Gastroesophageal sphincter (tissue), 4 donors: ENCODE results near the gene PTRHD1. TPM values are rescaled to one million over a fixed set of nuclear protein-coding genes. Genes with fewer than 3 reads are reported as not detected.

Source experiments
- ATAC-seq: fragments of 150-250 bp; one replicate; pipeline ENCODE4 v1.9.1; 2016; ENCODE audit warnings: mild to moderate bottlenecking, moderate library complexity
- H3K27ac ChIP-seq, 4 donors: fragments of 200-600 bp; sonication (generic) in 3 of 4; 1 replicate in 3 of 4; 2 replicates in 1 of 4; pipeline ENCODE4 v1.5.1; 2016 to 2019
- H3K27me3 ChIP-seq: fragments of 200-600 bp; sonication (generic); one replicate; pipeline ENCODE4 v1.5.1; 2019
- H3K36me3 ChIP-seq, 2 donors: fragments of 200-600 bp; sonication (generic); one replicate each; pipeline ENCODE4 v1.5.1; 2019; ENCODE audit warnings: control low read depth in 1 of 2
- H3K4me1 ChIP-seq, 3 donors: fragments of 200-600 bp; sonication (generic); 1 replicate in 2 of 3; 2 replicates in 1 of 3; pipeline ENCODE4 v1.5.1; 2016 to 2019; ENCODE audit warnings: control low read depth in 2 of 3
- H3K4me3 ChIP-seq, 2 donors: fragments of 200-600 bp; sonication (generic); one replicate each; pipeline ENCODE4 v1.5.1; 2019; ENCODE audit warnings: mild to moderate bottlenecking in 1 of 2, moderate library complexity in 1 of 2
- H3K9me3 ChIP-seq, 3 donors: fragments of 200-600 bp; sonication (generic); one replicate each; pipeline ENCODE4 v1.5.1; 2017 to 2019; ENCODE audit warnings: control low read depth in 2 of 3
- EP300 ChIP-seq: sonication (generic); formaldehyde crosslinking; IDR thresholded peaks from one replicate; pipeline ENCODE4 v1.6.1; 2017; ENCODE audit warnings: antibody characterized with exemption, mild to moderate bottlenecking
- POLR2A ChIP-seq, 2 donors: fragments of 450-650 bp; IDR thresholded peaks; one replicate each; pipeline ENCODE4 v1.6.1; 2017; ENCODE audit warnings: antibody characterized with exemption in 2 of 2, mild to moderate bottlenecking in 2 of 2, moderate library complexity in 1 of 2
- POLR2AphosphoS5 ChIP-seq: sonication (generic); formaldehyde crosslinking; IDR thresholded peaks from one replicate; pipeline ENCODE4 v1.6.1; 2017; ENCODE audit warnings: antibody characterized with exemption
- WGBS, 2 donors: methylation state at CpG; one replicate each; pipeline ENCODE4 v1.1.5; 2018; ENCODE audit warnings: low coverage in 1 of 2; 5-methylcytosine and 5-hydroxymethylcytosine counted together
- total RNA-seq, 4 donors: library from RNA; depleted of rRNA; stranded (reverse); fragments of >200 nt; gene quantifications; one replicate each; pipeline ENCODE4 v1.1.0, GENCODE V29; 2016
- TF ChIP-seq, protein P1 (sequence below), 4 experiments: fragments of 200-600 bp in 2 of 4; fragments of 450-650 bp in 2 of 4; sonication (generic) in 1 of 4; IDR thresholded peaks; one replicate each; pipeline ENCODE4 v1.5.1; 2017 to 2019; ENCODE audit warnings: antibody characterized with exemption in 4 of 4, mild to moderate bottlenecking in 2 of 4, moderate library complexity in 2 of 4

Gene PTRHD1
- total RNA-seq, 4 donors from 2014 or later = 11.8 to 12.4 (median 12.1) TPM

DNA sequence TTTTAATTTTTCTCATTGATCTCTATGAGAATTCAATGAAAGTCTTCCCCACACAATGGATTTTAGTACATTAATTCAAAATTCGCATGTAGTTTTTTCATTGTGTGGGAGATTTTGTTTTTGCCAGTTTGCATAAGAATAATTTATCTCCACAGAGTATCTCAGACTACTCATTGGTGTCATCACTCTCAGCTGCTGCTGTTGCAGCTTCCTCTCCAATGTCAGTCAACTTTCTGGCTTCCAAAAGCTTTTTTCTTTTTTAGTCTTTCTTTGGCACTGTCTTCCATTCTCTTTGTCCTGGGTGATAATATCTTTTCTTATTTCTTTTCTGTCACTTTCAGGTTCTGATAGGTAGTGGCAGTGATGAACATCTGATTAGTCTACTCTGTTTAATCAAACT, 50.5 kb downstream of the PTRHD1 start:
- Histone ChIP-seq H3K36me3 (peaks cover 0 to 54% of the 10 kb centered on the region in 2 donors), H3K9me3 (no peaks in the 10 kb centered on the region), H3K27ac (no peak overlapping the region), H3K27me3 (no peaks in the 10 kb centered on the region), H3K4me3 (no peak overlapping the region), H3K4me1 (peaks cover 0 to 26% (median 5%) of the 10 kb centered on the region in 3 donors)
- TF ChIP-seq POLR2A (IDR thresholded peaks at IDR 0.05) (no peak), EP300 (no peak), POLR2AphosphoS5 (no peak)
- TF ChIP-seq, protein P1, sequence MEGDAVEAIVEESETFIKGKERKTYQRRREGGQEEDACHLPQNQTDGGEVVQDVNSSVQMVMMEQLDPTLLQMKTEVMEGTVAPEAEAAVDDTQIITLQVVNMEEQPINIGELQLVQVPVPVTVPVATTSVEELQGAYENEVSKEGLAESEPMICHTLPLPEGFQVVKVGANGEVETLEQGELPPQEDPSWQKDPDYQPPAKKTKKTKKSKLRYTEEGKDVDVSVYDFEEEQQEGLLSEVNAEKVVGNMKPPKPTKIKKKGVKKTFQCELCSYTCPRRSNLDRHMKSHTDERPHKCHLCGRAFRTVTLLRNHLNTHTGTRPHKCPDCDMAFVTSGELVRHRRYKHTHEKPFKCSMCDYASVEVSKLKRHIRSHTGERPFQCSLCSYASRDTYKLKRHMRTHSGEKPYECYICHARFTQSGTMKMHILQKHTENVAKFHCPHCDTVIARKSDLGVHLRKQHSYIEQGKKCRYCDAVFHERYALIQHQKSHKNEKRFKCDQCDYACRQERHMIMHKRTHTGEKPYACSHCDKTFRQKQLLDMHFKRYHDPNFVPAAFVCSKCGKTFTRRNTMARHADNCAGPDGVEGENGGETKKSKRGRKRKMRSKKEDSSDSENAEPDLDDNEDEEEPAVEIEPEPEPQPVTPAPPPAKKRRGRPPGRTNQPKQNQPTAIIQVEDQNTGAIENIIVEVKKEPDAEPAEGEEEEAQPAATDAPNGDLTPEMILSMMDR (IDR thresholded peaks at IDR 0.05) = no peak
- no peak for ATAC-seq
- 75 to 80% methylated on average over 1 of the region's 1 CpG for WGBS, 2 donors

DNA sequence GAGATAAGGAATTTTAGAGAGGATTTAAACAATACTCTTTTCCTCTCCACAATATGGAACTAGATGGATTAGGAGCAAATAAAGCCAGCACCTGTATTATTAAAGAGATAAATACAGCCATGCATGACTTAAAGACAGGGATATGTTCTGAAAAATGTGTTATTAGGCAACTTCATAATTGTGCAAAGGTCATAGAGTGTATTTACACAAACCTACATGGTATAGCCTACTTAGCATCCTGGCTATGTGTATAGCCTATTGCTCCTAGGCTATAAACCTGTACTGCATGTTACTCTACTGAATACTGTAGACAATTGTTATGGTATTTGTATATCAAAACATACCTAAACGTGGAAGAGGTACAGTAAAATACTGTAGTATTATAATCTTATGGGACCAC, 53.0 kb downstream of the PTRHD1 start:
- TF ChIP-seq EP300 = no peak
- TF ChIP-seq POLR2A (IDR thresholded peaks at IDR 0.05) = no peak
- TF ChIP-seq, protein P1 (IDR thresholded peaks at IDR 0.05) = no peak
- no peak for TF ChIP-seq POLR2AphosphoS5
- Histone ChIP-seq H3K4me3 (no peak overlapping the region), H3K9me3 (no peaks in the 10 kb centered on the region), H3K27ac (no peak overlapping the region), H3K36me3 (peaks cover 0 to 32% of the 10 kb centered on the region in 2 donors), H3K27me3 (no peaks in the 10 kb centered on the region), H3K4me1 (peaks cover 0 to 29% (median 5%) of the 10 kb centered on the region in 3 donors)
- ATAC-seq = no peak
- 77 to 86% methylated on average over 1 of the region's 1 CpG for whole genome bisulfite sequencing, 2 donors

Other genes with a start within 250 kb of the PTRHD1 start
- 1 to 10 TPM in 3 of 4 donors, under 1 TPM in 1; 0.31 to 3.8 (median 2.8) TPM for gene CENPO, start within 50 bp of the PTRHD1 start, total RNA-seq
- 10 to 100 TPM; 32.5 to 54.5 (median 39.9) TPM for gene ADCY3, start 126.8 kb upstream of the PTRHD1 start, total RNA-seq
- 10 to 100 TPM in 1 of 4 donors, 1 to 10 TPM in 3; 7.1 to 14.2 (median 8.6) TPM for gene DNAJC27, start 178.6 kb upstream of the PTRHD1 start, total RNA-seq
- 1 to 10 TPM in 3 of 4 donors, under 1 TPM in 1; 0.67 to 2.4 (median 1.5) TPM for gene EFR3B, start 248.7 kb upstream of the PTRHD1 start, total RNA-seq